Liver (tissue), 9 donors: ENCODE data around the gene TP53I11. TPM values are rescaled to one million over a fixed set of nuclear protein-coding genes. Genes with fewer than 3 reads are reported as not detected.
A peak's percentile ranks its signal among the peaks of the same experiment; 100 is the strongest.

Experiments
- DNase-seq: peaks from one replicate; pipeline ENCODE4 v3.0.0-alpha.2; 2017; ENCODE audit warnings: low spot score
- H3K27ac ChIP-seq, 2 donors: one replicate each; pipeline ENCODE4 v1.7.0; 2013; ENCODE audit warnings: inconsistent platforms in 2 of 2, low read length in 2 of 2, control low read depth in 1 of 2, low read depth in 1 of 2, mild to moderate bottlenecking in 1 of 2
- H3K27me3 ChIP-seq, 4 donors: one replicate each; pipeline versions ENCODE4 v1.6.1 to v1.7.0; 2013; ENCODE audit warnings: low read length in 3 of 4, inconsistent platforms in 1 of 4, mild to moderate bottlenecking in 1 of 4, moderate library complexity in 1 of 4; ENCODE audit not compliant: control insufficient read depth in 4 of 4, insufficient read depth in 4 of 4
- H3K36me3 ChIP-seq, 4 donors: one replicate each; pipeline versions ENCODE4 v1.6.1 to v1.7.0; 2013; ENCODE audit warnings: low read length in 3 of 4, mild to moderate bottlenecking in 3 of 4, low read depth in 1 of 4, moderate library complexity in 1 of 4; ENCODE audit not compliant: control insufficient read depth in 4 of 4, insufficient read depth in 3 of 4
- H3K4me1 ChIP-seq, 4 donors: one replicate each; pipeline versions ENCODE4 v1.6.1 to v1.7.0; 2013; ENCODE audit warnings: low read length in 3 of 4, mild to moderate bottlenecking in 3 of 4, moderate library complexity in 1 of 4; ENCODE audit not compliant: control insufficient read depth in 4 of 4, insufficient read depth in 4 of 4
- H3K4me3 ChIP-seq, 3 donors: one replicate each; pipeline versions ENCODE4 v1.6.1 to v1.7.0; 2013; ENCODE audit warnings: low read length in 3 of 3, control low read depth in 1 of 3, low read depth in 1 of 3, mild to moderate bottlenecking in 1 of 3
- H3K9ac ChIP-seq, 2 donors: one replicate each; pipeline ENCODE4 v1.7.0; 2013; ENCODE audit warnings: low read length in 2 of 2, mild to moderate bottlenecking in 2 of 2, moderate library complexity in 2 of 2, control low read depth in 1 of 2, low read depth in 1 of 2
- H3K9me3 ChIP-seq, 4 donors: one replicate each; pipeline versions ENCODE4 v1.6.1 to v1.7.0; 2013; ENCODE audit warnings: low read length in 3 of 4; ENCODE audit not compliant: control insufficient read depth in 4 of 4
- EGR1 ChIP-seq, 2 donors: IDR thresholded peaks; 2 replicates each; pipeline ENCODE4 v1.6.1; 2016 to 2018; ENCODE audit warnings: antibody characterized with exemption in 2 of 2, low read depth in 2 of 2
- FOXA2 ChIP-seq: IDR thresholded peaks from 2 replicates; pipeline ENCODE4 v1.6.1; 2016; ENCODE audit warnings: antibody characterized with exemption
- GABPA ChIP-seq, 2 donors: IDR thresholded peaks in 1 of 2; conservative IDR thresholded peaks in 1 of 2; 2 replicates each; pipeline ENCODE4 v1.6.1; 2016; ENCODE audit warnings: antibody characterized with exemption in 2 of 2, mild to moderate bottlenecking in 1 of 2, moderate library complexity in 1 of 2
- HNF4A ChIP-seq, 2 donors: conservative IDR thresholded peaks; 2 replicates each; pipeline ENCODE4 v1.6.1; 2016; ENCODE audit warnings: antibody characterized with exemption in 2 of 2, mild to moderate bottlenecking in 2 of 2
- NR2F2 ChIP-seq: IDR thresholded peaks from 2 replicates; pipeline ENCODE4 v1.6.1; 2016; ENCODE audit warnings: antibody characterized with exemption
- RAD21 ChIP-seq, 2 donors: IDR thresholded peaks; 2 replicates each; pipeline ENCODE4 v1.6.1; 2016; ENCODE audit warnings: antibody characterized with exemption in 2 of 2, mild to moderate bottlenecking in 2 of 2
- RXRA ChIP-seq, 2 donors: IDR thresholded peaks; 2 replicates each; pipeline ENCODE4 v1.6.1; 2017 to 2018; ENCODE audit warnings: antibody characterized with exemption in 2 of 2, mild to moderate bottlenecking in 1 of 2
- SP1 ChIP-seq: IDR thresholded peaks from 2 replicates; pipeline ENCODE4 v1.6.1; 2018; ENCODE audit warnings: antibody characterized with exemption, mild to moderate bottlenecking
- YY1 ChIP-seq: IDR thresholded peaks from 2 replicates; pipeline ENCODE4 v1.6.1; 2016; ENCODE audit warnings: antibody characterized with exemption, mild to moderate bottlenecking
- WGBS: extraction: QIAGEN DNeasy Blood & Tissue Kit; methylation state at CpG from one replicate; pipeline ENCODE4 v1.1.7; 2013; 5-methylcytosine and 5-hydroxymethylcytosine counted together
- polyA plus RNA-seq, 2 donors: library from polyadenylated mRNA; stranded (reverse) in 1 of 2; unstranded in 1 of 2; fragments of 200-250 nt in 1 of 2; fragments of >200 nt in 1 of 2; fragmentation: Nextera tagmentation in 1 of 2; extraction: Ambion mirVana in 1 of 2; gene quantifications; one replicate each; pipeline versions ENCODE4 v1.2.1 to v1.2.3, GENCODE V29; 2013 to 2015
- total RNA-seq, 2 donors: library from RNA; depleted of rRNA; stranded (reverse); fragments of >200 nt; gene quantifications; one replicate each; pipeline ENCODE4 v1.2.3, GENCODE V29; 2014
- TF ChIP-seq, protein P1 (sequence below): fragments of 150-350 bp; IDR thresholded peaks from 2 replicates; pipeline ENCODE4 v1.5.1; 2017; ENCODE audit warnings: improper control_type of control experiment, low read depth, low read length; ENCODE audit not compliant: missing input control
- TF ChIP-seq, protein P2 (sequence below): IDR thresholded peaks from 2 replicates; pipeline ENCODE4 v1.6.1; 2016; ENCODE audit warnings: antibody characterized with exemption, mild to moderate bottlenecking
- TF ChIP-seq, protein P3 (sequence below): IDR thresholded peaks from 2 replicates; pipeline ENCODE4 v1.6.1; 2016; ENCODE audit warnings: antibody characterized with exemption
- TF ChIP-seq, protein P4 (sequence below): IDR thresholded peaks from 2 replicates; pipeline ENCODE4 v1.6.1; 2016; ENCODE audit warnings: antibody characterized with exemption
- TF ChIP-seq, protein P5 (sequence below): IDR thresholded peaks from 2 replicates; pipeline ENCODE4 v1.6.1; 2016; ENCODE audit warnings: antibody characterized with exemption
- donor health status: healthy.
- donor health status: healthy.
- donor health status: healthy.
- donor health status: healthy.
- donor health status: healthy.

Gene TP53I11, protein sequence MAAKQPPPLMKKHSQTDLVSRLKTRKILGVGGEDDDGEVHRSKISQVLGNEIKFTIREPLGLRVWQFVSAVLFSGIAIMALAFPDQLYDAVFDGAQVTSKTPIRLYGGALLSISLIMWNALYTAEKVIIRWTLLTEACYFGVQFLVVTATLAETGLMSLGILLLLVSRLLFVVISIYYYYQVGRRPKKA
- total RNA-seq: 1 to 10 TPM; 7.7 to 9.0 TPM
- polyA plus RNA-seq: 10 to 100 TPM in 1 of 2 donors, 1 to 10 TPM in 1; 3.6 to 16.0 TPM

DNA sequence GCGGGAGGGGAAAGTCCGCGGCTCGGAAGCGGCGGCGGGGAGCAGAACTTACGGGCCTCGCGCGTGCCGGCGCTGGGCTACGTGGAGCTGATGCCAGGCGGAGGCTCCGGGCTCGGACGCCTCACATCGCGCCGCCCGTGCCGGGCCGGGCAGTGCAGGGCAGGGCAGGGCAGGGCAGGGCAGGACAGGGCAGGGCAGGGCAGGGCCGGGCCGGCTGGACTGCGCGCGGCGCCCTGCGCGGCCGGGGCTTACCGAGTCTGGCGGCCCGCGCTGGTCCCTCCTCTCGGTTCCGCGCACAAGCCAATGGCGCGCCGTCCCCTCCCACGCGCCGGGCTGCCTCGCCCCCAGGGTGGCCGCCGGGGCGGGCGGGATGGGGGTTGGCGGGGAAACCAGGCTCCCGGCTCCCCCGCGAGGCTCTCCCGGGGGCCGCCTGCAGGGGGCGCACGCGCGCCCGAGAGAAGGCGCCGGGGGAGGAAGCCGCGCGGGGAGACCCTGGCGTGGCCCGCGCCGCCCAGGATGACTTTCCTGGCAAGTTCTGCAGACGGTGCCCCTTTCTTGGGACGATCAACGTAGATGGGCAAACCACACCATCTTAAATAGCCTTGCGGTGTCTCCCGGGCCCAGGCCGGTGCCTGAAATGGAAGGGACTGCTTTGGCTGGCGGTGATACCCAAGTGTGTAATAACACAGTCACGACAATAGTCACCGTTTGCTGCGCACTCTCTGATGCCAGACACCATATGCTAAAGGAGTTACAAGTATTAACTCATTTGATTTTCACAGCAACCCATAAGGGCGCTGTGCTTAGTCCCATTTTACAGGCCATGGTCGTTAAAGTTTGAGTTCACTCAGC lies at the start of gene TP53I11:
TSS of gene TP53I11 (minus strand) at position 259 of the 852 bp plus-strand sequence. CDS start 12,548 bp downstream, outside the sequence.
- WGBS: 12% methylated on average over 83 of the region's 83 CpGs
- H3K27ac ChIP-seq: peak within 1 kb of the TSS; percentile 40 to 66
- H3K9me3 ChIP-seq: no peaks in the 10 kb centered on the region
- peak; percentile 5 to 13 for TF ChIP-seq RAD21 (IDR thresholded peaks at IDR 0.05)
- TF ChIP-seq, protein P1, sequence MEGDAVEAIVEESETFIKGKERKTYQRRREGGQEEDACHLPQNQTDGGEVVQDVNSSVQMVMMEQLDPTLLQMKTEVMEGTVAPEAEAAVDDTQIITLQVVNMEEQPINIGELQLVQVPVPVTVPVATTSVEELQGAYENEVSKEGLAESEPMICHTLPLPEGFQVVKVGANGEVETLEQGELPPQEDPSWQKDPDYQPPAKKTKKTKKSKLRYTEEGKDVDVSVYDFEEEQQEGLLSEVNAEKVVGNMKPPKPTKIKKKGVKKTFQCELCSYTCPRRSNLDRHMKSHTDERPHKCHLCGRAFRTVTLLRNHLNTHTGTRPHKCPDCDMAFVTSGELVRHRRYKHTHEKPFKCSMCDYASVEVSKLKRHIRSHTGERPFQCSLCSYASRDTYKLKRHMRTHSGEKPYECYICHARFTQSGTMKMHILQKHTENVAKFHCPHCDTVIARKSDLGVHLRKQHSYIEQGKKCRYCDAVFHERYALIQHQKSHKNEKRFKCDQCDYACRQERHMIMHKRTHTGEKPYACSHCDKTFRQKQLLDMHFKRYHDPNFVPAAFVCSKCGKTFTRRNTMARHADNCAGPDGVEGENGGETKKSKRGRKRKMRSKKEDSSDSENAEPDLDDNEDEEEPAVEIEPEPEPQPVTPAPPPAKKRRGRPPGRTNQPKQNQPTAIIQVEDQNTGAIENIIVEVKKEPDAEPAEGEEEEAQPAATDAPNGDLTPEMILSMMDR: peak; percentile 40
- no peak for TF ChIP-seq YY1
- H3K4me1 ChIP-seq: peaks cover 0 to 11% (median 5%) of the 10 kb centered on the region in 4 donors
- peak within 1 kb of the TSS in 2 of 3 donors; percentile 17 to 58 for H3K4me3 ChIP-seq
- H3K9ac ChIP-seq: no peak within 1 kb of the TSS
- H3K36me3 ChIP-seq: no peaks in the 10 kb centered on the region
- peak; percentile 46 for DNase-seq
- H3K27me3 ChIP-seq: no peaks in the 10 kb centered on the region

DNA sequence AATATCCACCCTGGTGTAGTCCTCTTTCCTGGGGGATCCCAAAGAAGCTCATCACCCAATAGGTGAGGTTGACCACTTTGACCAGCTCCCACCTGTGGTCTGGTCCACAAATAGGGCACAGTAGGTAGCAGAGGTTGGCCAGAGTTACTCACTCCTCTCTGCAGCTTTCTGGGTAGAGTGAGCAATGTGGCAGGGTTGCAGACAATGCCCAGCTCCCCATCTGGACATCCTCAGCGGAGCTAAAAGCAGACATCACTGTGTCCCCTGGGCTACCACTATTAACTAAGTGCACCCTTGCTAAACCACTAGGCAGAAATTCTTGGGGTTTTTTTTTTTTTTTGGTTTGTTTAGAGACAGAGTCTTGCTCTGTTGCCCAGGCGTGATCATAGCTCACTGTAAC lies 48.4 kb upstream of the TP53I11 start:
- no peak overlapping the region for H3K9ac ChIP-seq
- no peak for DNase-seq
- H3K36me3 ChIP-seq: no peaks in the 10 kb centered on the region
- H3K27me3 ChIP-seq: no peaks in the 10 kb centered on the region
- no peak overlapping the region for H3K27ac ChIP-seq
- no peak overlapping the region for H3K4me3 ChIP-seq
- no peaks in the 10 kb centered on the region for H3K4me1 ChIP-seq
- no peaks in the 10 kb centered on the region for H3K9me3 ChIP-seq
- TF ChIP-seq, protein P2, sequence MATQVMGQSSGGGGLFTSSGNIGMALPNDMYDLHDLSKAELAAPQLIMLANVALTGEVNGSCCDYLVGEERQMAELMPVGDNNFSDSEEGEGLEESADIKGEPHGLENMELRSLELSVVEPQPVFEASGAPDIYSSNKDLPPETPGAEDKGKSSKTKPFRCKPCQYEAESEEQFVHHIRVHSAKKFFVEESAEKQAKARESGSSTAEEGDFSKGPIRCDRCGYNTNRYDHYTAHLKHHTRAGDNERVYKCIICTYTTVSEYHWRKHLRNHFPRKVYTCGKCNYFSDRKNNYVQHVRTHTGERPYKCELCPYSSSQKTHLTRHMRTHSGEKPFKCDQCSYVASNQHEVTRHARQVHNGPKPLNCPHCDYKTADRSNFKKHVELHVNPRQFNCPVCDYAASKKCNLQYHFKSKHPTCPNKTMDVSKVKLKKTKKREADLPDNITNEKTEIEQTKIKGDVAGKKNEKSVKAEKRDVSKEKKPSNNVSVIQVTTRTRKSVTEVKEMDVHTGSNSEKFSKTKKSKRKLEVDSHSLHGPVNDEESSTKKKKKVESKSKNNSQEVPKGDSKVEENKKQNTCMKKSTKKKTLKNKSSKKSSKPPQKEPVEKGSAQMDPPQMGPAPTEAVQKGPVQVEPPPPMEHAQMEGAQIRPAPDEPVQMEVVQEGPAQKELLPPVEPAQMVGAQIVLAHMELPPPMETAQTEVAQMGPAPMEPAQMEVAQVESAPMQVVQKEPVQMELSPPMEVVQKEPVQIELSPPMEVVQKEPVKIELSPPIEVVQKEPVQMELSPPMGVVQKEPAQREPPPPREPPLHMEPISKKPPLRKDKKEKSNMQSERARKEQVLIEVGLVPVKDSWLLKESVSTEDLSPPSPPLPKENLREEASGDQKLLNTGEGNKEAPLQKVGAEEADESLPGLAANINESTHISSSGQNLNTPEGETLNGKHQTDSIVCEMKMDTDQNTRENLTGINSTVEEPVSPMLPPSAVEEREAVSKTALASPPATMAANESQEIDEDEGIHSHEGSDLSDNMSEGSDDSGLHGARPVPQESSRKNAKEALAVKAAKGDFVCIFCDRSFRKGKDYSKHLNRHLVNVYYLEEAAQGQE: no peak
- TF ChIP-seq EGR1 (IDR thresholded peaks at IDR 0.05; ENCODE audit: low read depth in 2 of 2) (no peak), RAD21 (IDR thresholded peaks at IDR 0.05) (no peak), RXRA (IDR thresholded peaks at IDR 0.05) (no peak), HNF4A (conservative IDR thresholded peaks at IDR 0.05) (no peak)
- WGBS: 95% methylated on average over 2 of the region's 2 CpGs

DNA sequence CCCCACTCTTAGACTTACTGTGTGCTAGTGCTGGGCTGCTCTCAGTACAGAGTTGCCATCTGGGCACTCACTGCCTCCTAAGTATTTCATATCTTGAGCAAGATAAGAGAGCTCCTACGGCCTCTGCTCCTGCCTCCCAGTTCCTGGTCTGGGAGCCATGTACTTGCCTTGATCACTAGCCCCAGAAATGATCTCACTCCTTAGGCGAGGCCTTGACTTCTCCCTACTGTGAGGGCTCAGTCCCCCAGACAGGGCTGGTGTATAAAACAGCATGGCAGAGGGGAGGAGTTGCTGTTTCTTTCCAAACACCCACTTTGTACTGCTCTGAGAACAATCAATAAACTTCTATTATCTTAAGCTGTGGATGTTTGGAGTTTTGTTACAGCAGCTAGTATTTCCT lies 47.4 kb upstream of the TP53I11 start:
- Histone ChIP-seq H3K4me1 (no peaks in the 10 kb centered on the region), H3K36me3 (no peaks in the 10 kb centered on the region), H3K27me3 (no peaks in the 10 kb centered on the region), H3K4me3 (no peak overlapping the region), H3K9me3 (no peaks in the 10 kb centered on the region), H3K27ac (no peak overlapping the region), H3K9ac (no peak overlapping the region)
- no peak for DNase-seq
- whole genome bisulfite sequencing: 75% methylated on average over 2 of the region's 2 CpGs
- TF ChIP-seq SP1: no peak
- no peak for TF ChIP-seq NR2F2
- TF ChIP-seq GABPA (IDR thresholded peaks at IDR 0.05 in 1 of 2, conservative IDR thresholded peaks at IDR 0.05 in 1 of 2): no peak
- TF ChIP-seq HNF4A (conservative IDR thresholded peaks at IDR 0.05): no peak
- TF ChIP-seq, protein P3, sequence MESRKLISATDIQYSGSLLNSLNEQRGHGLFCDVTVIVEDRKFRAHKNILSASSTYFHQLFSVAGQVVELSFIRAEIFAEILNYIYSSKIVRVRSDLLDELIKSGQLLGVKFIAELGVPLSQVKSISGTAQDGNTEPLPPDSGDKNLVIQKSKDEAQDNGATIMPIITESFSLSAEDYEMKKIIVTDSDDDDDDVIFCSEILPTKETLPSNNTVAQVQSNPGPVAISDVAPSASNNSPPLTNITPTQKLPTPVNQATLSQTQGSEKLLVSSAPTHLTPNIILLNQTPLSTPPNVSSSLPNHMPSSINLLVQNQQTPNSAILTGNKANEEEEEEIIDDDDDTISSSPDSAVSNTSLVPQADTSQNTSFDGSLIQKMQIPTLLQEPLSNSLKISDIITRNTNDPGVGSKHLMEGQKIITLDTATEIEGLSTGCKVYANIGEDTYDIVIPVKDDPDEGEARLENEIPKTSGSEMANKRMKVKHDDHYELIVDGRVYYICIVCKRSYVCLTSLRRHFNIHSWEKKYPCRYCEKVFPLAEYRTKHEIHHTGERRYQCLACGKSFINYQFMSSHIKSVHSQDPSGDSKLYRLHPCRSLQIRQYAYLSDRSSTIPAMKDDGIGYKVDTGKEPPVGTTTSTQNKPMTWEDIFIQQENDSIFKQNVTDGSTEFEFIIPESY: no peak
- TF ChIP-seq RXRA (IDR thresholded peaks at IDR 0.05): no peak
- TF ChIP-seq, protein P4, sequence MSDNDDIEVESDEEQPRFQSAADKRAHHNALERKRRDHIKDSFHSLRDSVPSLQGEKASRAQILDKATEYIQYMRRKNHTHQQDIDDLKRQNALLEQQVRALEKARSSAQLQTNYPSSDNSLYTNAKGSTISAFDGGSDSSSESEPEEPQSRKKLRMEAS: no peak
- TF ChIP-seq FOXA2: no peak
- TF ChIP-seq, protein P5, sequence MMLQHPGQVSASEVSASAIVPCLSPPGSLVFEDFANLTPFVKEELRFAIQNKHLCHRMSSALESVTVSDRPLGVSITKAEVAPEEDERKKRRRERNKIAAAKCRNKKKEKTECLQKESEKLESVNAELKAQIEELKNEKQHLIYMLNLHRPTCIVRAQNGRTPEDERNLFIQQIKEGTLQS: no peak
- TF ChIP-seq EGR1 (IDR thresholded peaks at IDR 0.05; ENCODE audit: low read depth in 2 of 2): no peak
- TF ChIP-seq, protein P1: no peak
